ENCODE measurements around the gene GPATCH4.
"Not testable (repeated sequence)": the region's sequence is repeated elsewhere in the genome, so short reads cannot be mapped to it uniquely, and the experiment has no call there.

Gene GPATCH4

DNA sequence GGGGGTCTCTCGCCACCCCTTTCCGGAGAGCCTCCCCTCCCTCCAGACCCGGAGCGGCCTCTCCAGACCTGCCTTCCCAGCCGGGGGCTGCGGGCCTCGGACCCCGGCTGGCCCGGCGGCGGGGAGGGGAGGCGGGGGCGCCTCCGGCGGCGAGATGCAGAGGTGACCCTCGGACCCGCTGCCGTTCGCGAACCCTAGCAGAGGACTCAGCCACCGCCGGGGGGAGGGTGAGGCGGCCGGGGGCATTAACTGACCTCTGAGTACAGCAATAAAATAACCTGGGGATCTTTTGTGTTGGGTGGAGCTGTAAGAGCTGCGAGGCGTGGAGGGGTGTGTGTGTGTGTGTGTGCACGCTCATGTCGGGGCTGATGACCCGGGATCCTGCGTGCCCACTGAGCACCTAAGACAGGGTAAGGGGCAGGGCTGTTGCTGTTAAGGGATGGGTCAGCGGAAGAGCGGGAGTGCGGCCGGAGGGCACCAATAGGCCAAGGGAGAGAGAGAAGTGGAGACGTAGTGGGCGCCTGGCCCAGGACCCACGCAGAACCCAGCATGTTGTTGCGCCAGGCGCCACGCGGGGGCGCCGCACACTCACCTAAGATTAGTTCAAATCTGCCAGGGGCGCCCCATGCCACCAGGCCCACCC lies 24.3 kb upstream of the GPATCH4 start:
- DNase-seq = peak; percentile 47

GRCh38 chr1:156624814-156625435 lies 23.6 kb upstream of the GPATCH4 start:
- DNase-seq = no peak

GRCh38 chr1:156623946-156624813 lies 22.9 kb upstream of the GPATCH4 start:
- peak; percentile 45 for DNase-seq

- no peak for DNase-seq
These were observed 21.5 kb upstream of the GPATCH4 start for GRCh38 chr1:156622581-156623297.

GRCh38 chr1:156619582-156619955 lies 18.3 kb upstream of the GPATCH4 start:
- no peak for DNase-seq

GRCh38 chr1:156618853-156619581 lies 17.7 kb upstream of the GPATCH4 start, which contains the start of gene HAPLN2:
Gene HAPLN2 (plus strand): TSS chr1:156619415. CDS start chr1:156623491, 4,076 bp downstream.
- DNase-seq = peak; percentile 16

- DNase-seq = peak; percentile 25
These were observed 15.2 kb upstream of the GPATCH4 start for GRCh38 chr1:156616463-156616862.

DNA sequence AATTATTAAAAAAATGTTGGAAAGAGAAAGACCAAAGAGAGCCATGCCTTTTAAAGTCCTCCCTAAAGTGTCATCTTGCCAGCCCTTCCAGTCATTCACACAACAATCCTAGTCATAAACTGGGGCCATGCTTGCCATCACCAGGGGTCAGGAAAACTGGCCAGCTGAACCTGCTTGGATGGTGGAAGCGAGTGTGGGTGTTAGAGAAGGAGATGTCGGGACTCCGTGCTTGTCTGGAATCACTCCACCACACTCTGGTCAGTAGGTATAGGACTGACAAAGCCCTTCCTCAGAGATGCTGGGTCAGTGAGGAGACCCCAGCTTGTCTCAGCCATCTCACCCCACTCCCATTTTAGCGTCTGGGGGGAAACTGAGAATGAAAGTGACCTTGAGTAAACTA lies 14.7 kb upstream of the GPATCH4 start:
- DNase-seq = no peak

DNA sequence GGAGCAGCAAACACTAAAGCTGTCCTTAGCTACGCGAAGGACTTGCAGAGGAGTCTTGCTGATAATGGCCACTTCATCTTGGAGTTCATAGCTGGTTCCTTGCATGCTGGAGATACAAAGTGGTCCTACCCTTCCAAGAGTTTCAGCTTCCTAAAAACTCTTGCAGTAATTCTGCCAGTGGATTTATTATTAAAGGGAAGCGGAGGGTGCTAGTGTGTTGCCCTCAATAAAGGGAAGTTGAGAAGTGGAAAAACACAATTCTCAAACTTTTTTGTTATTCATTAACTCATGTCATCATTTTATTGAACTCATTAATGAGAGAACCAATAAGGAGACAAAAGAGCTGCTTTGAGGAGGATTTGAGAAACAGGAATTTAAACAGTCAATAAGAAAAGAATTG lies 11.4 kb upstream of the GPATCH4 start:
- DNase-seq = no peak

DNA sequence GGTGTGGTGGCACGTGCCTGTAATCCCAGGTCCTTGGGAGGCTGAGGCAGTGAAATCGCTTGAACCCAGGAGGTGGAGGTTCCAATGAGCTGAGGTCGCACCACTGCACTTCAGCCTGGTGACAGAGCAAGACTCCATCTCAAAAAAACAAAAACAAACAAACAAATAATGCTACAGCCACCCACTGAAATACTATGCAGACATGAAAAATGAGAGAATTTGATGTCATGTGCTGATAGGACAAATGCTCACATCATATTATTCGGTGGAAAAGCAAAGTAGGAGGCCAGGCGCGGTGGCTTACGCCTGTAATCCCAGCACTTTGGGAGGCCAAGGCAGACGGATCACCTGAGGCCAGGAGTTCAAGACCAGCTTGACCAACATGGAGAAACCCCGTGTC lies 8.8 kb upstream of the GPATCH4 start:
- not testable (repeated sequence) for DNase-seq

- DNase-seq = peak; percentile 41
These were observed 7.7 kb upstream of the GPATCH4 start for GRCh38 chr1:156608981-156609380.

GRCh38 chr1:156608036-156608674 lies 6.9 kb upstream of the GPATCH4 start:
- DNase-seq = peak; percentile 84

- not testable (repeated sequence) for DNase-seq
These were observed 6.1 kb upstream of the GPATCH4 start for GRCh38 chr1:156607344-156607743.

DNA sequence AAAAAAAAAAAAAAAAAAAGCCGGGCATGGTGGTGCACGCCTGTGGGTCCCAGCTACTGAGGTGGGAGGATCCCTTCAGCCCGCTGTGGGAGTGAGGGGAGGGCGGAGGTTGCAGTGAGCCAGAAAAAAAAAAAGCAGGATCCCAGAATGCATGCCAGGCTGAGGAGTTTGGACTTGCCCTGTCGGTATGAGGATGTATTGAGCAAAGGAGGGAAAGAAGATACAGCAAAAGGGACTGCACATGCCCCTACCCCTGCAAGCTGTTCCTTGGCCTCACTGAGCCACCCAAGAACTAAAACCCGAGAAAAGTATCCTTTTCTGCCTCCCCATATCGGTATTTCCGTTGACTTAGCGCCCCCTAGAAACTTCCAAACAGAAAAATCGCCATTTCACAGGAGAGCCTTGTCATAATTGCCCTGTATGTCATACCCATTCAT lies 1.3 kb upstream of the GPATCH4 start:
- no peak for DNase-seq

- no peak for DNase-seq
These were observed 613 bp upstream of the GPATCH4 start for GRCh38 chr1:156601892-156602291.

GRCh38 chr1:156600733-156601121 lies 552 bp downstream of the GPATCH4 start:
- DNase-seq = no peak

DNA sequence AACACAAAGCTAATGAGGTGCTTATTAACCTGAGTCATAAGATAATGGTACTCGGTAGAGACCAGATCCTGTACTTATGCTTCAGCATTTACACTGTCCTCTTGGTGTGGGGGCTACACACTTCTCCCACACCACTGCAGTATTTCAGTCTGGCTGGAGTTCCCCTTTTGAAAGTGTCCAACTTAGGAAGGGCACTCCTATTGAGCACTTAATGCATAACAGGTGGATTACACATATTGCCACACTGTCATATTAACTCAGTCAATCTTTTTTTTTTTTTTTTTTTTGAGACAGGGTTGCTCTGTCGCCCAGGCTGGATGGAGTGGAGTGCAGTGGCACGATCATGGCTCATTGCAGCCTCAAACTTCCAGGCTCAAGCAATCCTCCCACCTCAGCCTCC lies 1.5 kb downstream of the GPATCH4 start:
- no peak for DNase-seq

- DNase-seq = no peak
These were observed 2.4 kb downstream of the GPATCH4 start for GRCh38 chr1:156598731-156599432.

GRCh38 chr1:156598125-156598524 lies 3.2 kb downstream of the GPATCH4 start:
- DNase-seq = no peak

DNA sequence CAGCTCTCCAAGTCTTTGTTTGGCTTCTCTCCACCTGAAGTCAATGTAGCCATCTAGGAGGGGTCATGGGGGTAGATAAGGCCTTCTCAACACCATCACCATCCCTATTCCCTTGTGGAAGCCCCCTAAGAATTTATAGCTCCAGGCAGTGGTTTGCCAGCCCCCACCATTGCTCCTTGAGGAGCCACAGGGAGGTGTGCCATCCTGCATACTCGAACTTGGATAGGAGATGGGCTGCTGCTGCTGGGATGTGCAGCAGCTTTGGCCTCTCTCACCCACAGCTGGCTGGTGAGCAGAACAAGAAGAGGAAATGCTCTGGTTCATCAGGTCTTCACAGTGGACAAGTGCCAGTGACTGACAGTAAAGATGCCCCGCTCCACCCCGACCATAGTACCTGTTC lies 4.9 kb downstream of the GPATCH4 start:
- DNase-seq = no peak

GRCh38 chr1:156595016-156595415 lies 6.3 kb downstream of the GPATCH4 start:
- DNase-seq = no peak

Measured in NCI-H1092 treated with DMSO at 0.1 percent for 48 hours (cell line).